Measurements from ENCODE around the gene ADGRL2. TPM values are rescaled to one million over a fixed set of nuclear protein-coding genes. Genes with fewer than 3 reads are reported as not detected.
A peak's percentile ranks its signal among the peaks of the same experiment; 100 is the strongest.

The ADGRL2 gene
- total RNA-seq, 1 donor from 2014 or later: 126 TPM

DNA sequence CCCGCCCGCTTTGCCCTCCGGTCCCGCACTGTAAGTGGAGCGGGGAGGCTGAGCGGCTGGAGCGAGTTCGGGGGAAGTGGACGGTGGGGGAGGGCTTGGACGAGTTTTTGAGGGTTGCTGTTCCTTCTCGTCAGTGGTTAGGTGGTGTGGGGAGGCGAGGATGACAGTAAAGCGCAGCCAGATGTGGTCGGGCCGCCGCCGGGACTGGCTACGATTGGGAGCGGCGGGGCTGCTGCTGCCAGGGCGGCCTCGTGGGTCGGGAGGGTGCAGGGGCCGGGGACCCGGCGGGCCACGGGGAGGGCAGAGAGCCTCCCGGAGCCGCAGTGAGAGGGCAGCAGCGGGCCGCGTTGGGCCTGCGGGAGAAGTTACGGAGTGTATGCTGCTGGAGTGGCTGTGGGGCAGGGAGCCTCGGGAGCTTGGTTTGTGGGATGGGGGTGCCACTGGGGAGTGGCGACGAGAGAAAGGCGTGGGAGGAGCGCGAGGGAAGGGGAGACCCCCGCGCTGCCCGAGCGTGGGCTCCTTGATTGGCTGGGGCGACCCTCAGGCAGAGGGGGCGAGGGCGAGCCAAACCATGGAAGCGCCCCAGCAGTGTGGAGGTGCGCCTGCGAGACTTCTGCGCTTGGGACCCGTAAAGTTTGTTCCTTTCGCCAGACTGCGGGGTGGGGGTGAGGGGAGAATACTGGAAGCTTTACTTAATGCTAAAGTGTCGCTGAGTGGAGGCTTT lies 2.1 kb downstream of the ADGRL2 start:
- H3K79me2 ChIP-seq (ENCODE audit: insufficient read depth, low read length): peaks cover 31% of the 10 kb centered on the region

GRCh38 chr1:81803431-81804110 lies 2.8 kb downstream of the ADGRL2 start:
- DNase-seq (ENCODE audit: low read depth) (peak; percentile 6), FAIRE-seq (no peak)
- Histone ChIP-seq H3K4me2 (ENCODE audit: low read length) (peak overlapping the region; percentile 97), H4K20me1 (ENCODE audit: insufficient read depth, low read length) (peaks cover 17% of the 10 kb centered on the region), H3K27ac (ENCODE audit: low read depth, low read length) (no peak overlapping the region), H3K4me3 (ENCODE audit: insufficient read depth, low read depth, low read length) (peak overlapping the region; percentile 81), H3K9me3 (ENCODE audit: insufficient read depth, low read depth, low read length) (no peaks in the 10 kb centered on the region), H3K79me2 (ENCODE audit: insufficient read depth, low read length) (peaks cover 31% of the 10 kb centered on the region), H3K9ac (ENCODE audit: low read length) (peak overlapping the region; percentile 84), H3K4me1 (ENCODE audit: insufficient read depth, low read length) (peaks cover 5% of the 10 kb centered on the region), H2AFZ (ENCODE audit: low read depth, low read length) (peak overlapping the region; percentile 93), H3K36me3 (ENCODE audit: insufficient read depth, low read length) (no peaks in the 10 kb centered on the region), H3K27me3 (ENCODE audit: insufficient read depth, low read length) (no peaks in the 10 kb centered on the region)
- H3K4me1 Mint-ChIP-seq (ENCODE audit: low read depth, unreplicated experiment): peaks cover 22% of the 10 kb centered on the region
- H3K36me3 Mint-ChIP-seq (ENCODE audit: low read depth, unreplicated experiment): no peaks in the 10 kb centered on the region
- no peaks in the 10 kb centered on the region for H3K9me3 Mint-ChIP-seq (ENCODE audit: unreplicated experiment)
- peak overlapping the region; percentile 92 for H3K27ac Mint-ChIP-seq (ENCODE audit: unreplicated experiment)
- TF ChIP-seq EZH2 (IDR thresholded peaks at IDR 0.05; ENCODE audit: insufficient read depth, low read length): no peak
- TF ChIP-seq, protein P1, sequence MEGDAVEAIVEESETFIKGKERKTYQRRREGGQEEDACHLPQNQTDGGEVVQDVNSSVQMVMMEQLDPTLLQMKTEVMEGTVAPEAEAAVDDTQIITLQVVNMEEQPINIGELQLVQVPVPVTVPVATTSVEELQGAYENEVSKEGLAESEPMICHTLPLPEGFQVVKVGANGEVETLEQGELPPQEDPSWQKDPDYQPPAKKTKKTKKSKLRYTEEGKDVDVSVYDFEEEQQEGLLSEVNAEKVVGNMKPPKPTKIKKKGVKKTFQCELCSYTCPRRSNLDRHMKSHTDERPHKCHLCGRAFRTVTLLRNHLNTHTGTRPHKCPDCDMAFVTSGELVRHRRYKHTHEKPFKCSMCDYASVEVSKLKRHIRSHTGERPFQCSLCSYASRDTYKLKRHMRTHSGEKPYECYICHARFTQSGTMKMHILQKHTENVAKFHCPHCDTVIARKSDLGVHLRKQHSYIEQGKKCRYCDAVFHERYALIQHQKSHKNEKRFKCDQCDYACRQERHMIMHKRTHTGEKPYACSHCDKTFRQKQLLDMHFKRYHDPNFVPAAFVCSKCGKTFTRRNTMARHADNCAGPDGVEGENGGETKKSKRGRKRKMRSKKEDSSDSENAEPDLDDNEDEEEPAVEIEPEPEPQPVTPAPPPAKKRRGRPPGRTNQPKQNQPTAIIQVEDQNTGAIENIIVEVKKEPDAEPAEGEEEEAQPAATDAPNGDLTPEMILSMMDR (IDR thresholded peaks at IDR 0.05; ENCODE audit: insufficient read depth, low read depth, low read length): no peak
- H3K27me3 Mint-ChIP-seq (ENCODE audit: low read depth, unreplicated experiment): no peaks in the 10 kb centered on the region
- H3K4me3 Mint-ChIP-seq (ENCODE audit: unreplicated experiment): peak overlapping the region; percentile 93

More for the DNA sequence above, 2.1 kb downstream of the ADGRL2 start:
- Histone ChIP-seq H3K4me3 (ENCODE audit: insufficient read depth, low read depth, low read length) (peak overlapping the region; percentile 81), H3K27ac (ENCODE audit: low read depth, low read length) (no peak overlapping the region), H3K4me1 (ENCODE audit: insufficient read depth, low read length) (peaks cover 5% of the 10 kb centered on the region), H3K36me3 (ENCODE audit: insufficient read depth, low read length) (no peaks in the 10 kb centered on the region), H3K4me2 (ENCODE audit: low read length) (peak overlapping the region; percentile 97), H2AFZ (ENCODE audit: low read depth, low read length) (peak overlapping the region; percentile 93), H3K27me3 (ENCODE audit: insufficient read depth, low read length) (no peaks in the 10 kb centered on the region), H4K20me1 (ENCODE audit: insufficient read depth, low read length) (peaks cover 17% of the 10 kb centered on the region), H3K9ac (ENCODE audit: low read length) (peak overlapping the region; percentile 84), H3K9me3 (ENCODE audit: insufficient read depth, low read depth, low read length) (no peaks in the 10 kb centered on the region)
- H3K4me1 Mint-ChIP-seq (ENCODE audit: low read depth, unreplicated experiment): peaks cover 17% of the 10 kb centered on the region
- no peaks in the 10 kb centered on the region for H3K36me3 Mint-ChIP-seq (ENCODE audit: low read depth, unreplicated experiment)
- FAIRE-seq: no peak
- peak; percentile 30 for DNase-seq (ENCODE audit: low read depth)
- no peaks in the 10 kb centered on the region for H3K9me3 Mint-ChIP-seq (ENCODE audit: unreplicated experiment)
- H3K27ac Mint-ChIP-seq (ENCODE audit: unreplicated experiment): peak overlapping the region; percentile 92
- peak overlapping the region; percentile 93 for H3K4me3 Mint-ChIP-seq (ENCODE audit: unreplicated experiment)
- TF ChIP-seq EZH2 (IDR thresholded peaks at IDR 0.05; ENCODE audit: insufficient read depth, low read length): no peak
- TF ChIP-seq, protein P1 (IDR thresholded peaks at IDR 0.05; ENCODE audit: insufficient read depth, low read depth, low read length): no peak
- no peaks in the 10 kb centered on the region for H3K27me3 Mint-ChIP-seq (ENCODE audit: low read depth, unreplicated experiment)

Measured in astrocyte (in vitro differentiated cells and primary cell).